Stimulated activated CD8-positive, alpha-beta memory T cell treated with anti-CD3 and anti-CD28 coated beads, Interleukin-2, amount 100 ng/mL, for 1 hour (primary cell): ENCODE measurements around the gene SCP2.
"Not testable (repeated sequence)": the region's sequence is repeated elsewhere in the genome, so short reads cannot be mapped to it uniquely, and the experiment has no call there.

Experiments
- DNase-seq, 2 donors: peaks; one replicate each; pipeline ENCODE4 v3.0.0-alpha.2; 2020; ENCODE audit warnings: low read depth in 2 of 2

Gene SCP2

DNA sequence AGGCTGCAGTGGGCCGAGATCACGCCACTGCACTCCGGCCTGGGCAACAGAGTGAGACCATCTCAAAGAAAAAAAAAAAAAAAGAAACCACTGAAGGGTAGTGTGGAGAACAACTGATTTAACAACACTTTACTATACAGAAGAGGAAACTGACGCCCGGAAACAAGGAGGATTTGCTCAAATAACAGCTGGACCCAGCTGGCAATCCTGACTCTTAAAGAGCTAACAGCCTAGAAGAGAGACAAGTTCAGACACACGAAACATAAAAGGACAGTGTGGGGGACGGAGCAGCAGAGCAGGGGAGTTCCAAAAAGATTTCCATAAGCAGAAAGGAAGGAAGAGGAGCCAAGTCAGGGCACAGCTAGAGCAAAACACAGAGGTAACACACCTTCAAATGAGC lies 9.9 kb upstream of the SCP2 start:
- no peak for DNase-seq

GRCh38 chr1:52917581-52917980 lies 9.5 kb upstream of the SCP2 start:
- DNase-seq: no peak

DNA sequence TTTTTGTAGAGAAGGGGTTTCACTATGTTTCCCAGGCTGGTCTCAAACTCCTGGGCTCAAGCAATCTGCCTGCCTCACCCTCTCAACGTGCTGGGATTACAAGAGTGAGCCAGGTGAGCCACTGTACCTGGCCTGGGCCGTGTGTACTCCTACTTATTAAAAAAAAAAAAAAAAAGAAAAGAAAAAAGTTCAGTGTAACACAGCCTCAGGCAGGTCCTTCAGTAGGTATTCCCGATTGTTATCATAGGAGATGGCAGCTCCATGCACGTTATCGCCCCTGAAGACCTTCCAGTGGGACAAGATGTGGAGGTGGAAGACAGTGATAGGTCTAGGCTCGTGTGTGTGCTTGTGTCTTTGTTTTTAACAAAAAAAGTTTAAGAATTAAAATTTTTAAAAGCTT lies 8.9 kb upstream of the SCP2 start:
- DNase-seq: no peak

DNA sequence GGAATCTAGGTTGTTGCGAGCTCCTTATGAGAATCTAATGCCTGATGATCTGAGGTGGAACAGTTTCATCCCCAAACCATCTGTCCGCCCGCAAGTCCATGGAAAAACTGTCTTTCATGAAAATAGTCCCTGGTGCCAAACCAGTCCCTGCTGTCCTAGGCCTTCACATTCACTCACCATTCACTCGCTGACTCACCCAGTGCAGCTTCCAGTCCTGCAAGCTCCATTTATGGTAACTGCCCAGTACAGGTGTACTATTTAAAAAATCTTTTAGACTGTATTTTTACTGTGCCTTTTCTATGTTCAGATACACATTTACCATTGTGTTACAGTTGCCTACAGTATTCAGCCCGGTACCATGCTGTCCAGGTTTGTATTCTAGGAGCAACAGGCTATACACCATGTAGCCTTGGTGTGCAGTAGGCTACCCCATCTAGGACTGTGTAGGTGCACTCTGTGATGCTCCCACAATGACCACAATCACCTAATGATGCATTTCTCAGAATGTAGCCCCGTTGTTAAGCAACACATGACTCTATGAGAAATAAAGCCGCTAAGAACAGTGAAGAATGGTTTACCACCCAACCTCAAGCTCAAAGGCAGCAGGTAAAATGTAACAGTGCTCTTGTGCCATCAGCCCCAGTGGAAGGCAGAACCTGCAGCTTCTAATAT lies 7.9 kb upstream of the SCP2 start:
- no peak for DNase-seq

- no peak for DNase-seq
These were observed 7.2 kb upstream of the SCP2 start for GRCh38 chr1:52919723-52920483.

- DNase-seq: no peak
These were observed 6.2 kb upstream of the SCP2 start for GRCh38 chr1:52920791-52921291.

DNA sequence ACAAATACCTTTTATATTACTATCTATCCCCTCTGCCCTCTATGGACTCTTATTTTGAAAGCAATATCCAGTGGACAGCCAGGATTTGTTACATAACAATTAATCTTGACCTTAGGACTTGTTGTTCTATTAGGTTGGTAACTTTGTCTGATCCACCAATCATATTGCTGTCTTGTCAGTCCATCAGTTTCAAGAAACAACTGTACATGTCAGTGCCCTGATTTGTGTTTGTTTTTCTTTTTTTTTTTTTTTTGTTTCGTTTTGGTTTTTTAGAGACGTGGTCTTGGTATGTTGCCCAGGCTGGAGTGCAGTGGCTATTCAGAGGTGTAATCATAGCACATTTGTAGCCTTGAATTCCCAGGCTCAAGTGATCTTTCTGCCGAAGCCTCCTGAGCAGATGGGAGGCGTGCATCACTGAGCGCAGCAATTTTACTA lies 1.5 kb upstream of the SCP2 start:
- no peak for DNase-seq

DNA sequence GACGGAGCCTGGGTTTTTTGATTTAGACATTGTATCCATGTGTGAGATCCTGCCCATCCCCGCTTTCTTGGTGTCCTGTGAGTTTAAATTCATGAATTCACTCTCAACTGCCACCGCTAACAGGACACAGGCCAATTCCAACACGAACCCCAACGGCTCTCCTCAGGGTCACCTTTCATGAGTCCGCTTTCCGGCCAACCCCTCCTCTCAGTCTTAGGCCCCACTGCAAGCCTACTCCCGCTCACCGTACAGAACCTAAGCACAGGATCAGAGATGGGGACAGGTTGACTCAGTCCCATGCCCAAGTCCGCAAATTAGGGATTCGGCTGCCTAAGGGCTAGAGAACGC lies 238 bp upstream of the SCP2 start:
- DNase-seq: no peak

DNA sequence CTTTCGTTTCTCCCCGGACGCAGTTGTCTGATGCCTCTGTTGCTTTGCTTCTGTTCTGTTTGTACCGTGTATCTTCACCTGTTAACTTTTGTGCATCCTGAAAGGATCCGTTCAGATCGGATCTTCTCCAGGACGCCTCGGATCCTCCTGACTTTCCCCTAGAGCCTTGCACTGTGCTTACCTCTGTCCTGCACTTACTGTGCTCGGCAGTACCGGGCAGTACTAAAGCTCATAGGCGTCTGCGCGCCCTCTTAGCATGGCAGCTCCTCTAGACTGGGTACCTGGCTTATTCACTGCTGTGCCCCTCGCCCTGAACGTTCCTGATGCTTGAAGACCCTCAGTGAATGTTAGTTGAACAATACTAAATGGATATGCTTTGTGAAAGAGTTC lies 934 bp downstream of the SCP2 start:
- DNase-seq: no peak

DNA sequence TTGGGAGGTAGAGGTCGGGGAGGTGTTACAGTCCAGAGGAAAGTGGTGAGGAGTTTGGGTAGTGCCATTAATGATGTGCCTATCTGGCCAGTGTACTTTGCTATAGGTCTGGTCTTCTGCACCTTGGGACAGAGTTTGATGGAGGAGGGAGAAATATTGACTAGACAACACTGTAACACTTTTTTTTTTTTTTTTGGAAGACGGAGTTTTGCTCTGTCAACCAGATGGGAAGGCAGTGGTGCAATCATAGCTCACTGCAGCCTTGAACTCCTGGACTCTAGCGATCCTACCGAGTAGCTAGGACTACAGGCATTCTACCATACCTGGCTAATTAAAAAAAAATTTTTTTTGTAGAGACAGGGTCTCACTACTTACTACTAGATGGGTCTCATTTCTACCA lies 1.9 kb downstream of the SCP2 start:
- DNase-seq: no peak

GRCh38 chr1:52937433-52938182 lies 10.5 kb downstream of the SCP2 start:
- DNase-seq: no peak

GRCh38 chr1:52938183-52938451 lies 11.0 kb downstream of the SCP2 start:
- no peak for DNase-seq

DNA sequence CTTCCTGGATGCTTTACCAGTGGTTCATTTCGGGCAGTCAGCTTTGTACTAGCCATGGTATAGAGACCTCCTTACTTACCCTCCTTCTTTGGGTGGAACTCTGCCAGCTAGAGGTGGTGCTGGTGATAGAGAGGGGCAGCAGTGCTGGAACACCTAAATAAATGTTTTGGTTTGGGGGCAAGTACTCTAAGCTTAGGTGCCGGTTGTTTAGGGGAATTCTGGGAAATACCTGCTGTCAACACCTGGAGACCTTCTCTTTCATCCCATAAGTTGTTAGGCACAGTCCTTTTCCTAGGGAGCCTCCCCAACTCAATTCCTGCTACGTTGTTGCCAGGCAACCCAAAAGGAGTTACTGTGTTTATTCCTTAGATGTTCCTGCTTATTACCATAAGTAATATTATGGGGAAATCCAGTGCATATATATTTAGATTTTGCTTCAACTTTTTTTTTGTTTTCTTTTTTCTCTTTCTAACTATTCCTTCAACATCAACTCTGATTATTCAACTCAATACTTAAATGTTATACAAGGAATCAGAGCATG lies 16.9 kb downstream of the SCP2 start:
- DNase-seq: no peak

GRCh38 chr1:52944566-52944965 lies 17.5 kb downstream of the SCP2 start:
- DNase-seq: no peak

- DNase-seq: no peak
These were observed 20.4 kb downstream of the SCP2 start for GRCh38 chr1:52947490-52947889.

GRCh38 chr1:52949602-52950001 lies 22.5 kb downstream of the SCP2 start:
- not testable (repeated sequence) for DNase-seq

GRCh38 chr1:52952112-52952511 lies 25.0 kb downstream of the SCP2 start:
- no peak for DNase-seq

DNA sequence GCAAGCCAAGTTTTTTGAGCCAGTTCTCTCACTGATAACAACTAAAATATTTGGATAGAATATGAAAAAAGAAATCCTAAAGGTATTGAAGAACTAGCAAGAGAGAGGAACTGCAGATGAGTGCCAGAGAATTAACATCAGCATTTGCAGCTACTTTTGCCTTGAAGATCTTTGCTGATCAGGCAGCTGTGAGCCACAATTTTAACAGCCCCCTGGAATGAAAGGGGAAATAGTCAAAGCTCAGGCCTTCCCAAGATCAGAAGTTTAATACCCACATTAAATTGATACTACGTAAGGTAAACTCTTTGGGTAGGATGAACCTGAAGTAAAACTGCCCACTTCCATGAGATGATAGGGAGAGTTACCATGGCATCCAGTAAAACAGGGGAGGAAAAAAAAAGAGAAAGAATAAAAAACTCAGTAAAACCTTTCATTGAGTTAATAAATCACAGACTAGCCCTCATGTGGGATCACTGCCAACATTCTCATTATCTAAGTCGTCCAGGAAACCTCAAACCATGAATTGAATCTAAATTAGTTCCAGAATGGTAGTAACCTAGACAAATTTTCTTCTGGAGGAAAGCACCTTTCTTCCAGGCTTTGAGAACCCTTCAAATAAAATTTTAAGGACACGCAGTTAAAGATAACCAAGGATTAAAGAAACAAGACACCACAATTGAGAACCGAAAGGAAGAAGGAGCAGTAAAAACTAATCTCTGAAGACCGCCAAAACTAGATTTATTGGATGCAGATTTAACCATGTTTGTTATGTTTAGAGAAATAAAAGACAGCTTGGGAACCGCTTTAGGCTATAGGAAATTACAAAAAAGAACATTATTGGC lies 28.3 kb downstream of the SCP2 start:
- no peak for DNase-seq

GRCh38 chr1:52963101-52963500 lies 36.0 kb downstream of the SCP2 start:
- no peak for DNase-seq

DNA sequence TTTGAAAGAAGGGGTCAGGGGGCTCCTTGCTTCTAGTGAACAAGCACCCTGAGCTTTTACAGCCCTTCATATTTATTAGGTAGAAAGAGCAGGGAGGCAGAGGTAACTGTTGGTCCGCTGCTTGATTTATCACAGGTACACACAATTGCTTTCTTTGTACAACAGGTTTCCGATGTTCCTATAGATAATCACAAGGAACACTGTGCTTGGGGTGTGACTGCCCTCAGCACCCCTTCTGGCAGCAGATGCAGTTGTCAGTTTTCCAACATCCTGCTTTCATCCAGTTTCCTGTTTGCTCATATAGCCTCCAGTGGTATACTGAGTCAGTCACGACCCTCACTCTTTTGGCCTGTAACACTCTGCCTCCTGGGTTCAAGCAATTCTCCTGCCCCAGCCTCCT lies 40.6 kb downstream of the SCP2 start:
- no peak for DNase-seq

- DNase-seq: not testable (repeated sequence)
These were observed 42.2 kb downstream of the SCP2 start for GRCh38 chr1:52969234-52969633.

DNA sequence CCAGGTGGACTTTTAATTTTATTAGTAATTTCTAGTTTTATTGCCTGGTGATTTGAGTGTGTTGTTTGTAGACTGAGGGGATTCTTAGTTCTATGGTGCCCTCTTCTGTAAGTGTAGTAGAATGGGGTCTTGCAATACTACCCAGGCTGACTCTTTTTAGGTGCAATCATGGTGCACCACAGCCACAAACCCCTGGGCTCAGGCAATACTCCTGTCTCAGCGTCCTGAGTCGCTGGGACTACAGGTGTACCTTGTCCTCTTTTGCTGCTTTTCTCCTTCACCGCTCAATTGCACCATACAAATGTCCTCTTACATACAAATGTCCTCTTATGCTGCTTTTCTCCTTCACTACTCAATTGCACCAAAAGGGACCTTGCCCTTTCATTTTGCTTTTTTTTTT lies 43.1 kb downstream of the SCP2 start:
- no peak for DNase-seq
